HEK293 (cell line): ENCODE data around the gene NAPA.
A peak's percentile ranks its signal among the peaks of the same experiment; 100 is the strongest.

ENCODE experiments used
- CTCF ChIA-PET: fragments of 350-600 bp; formaldehyde crosslinking; extraction: SDS; loops from one replicate; lab custom pipeline; 2021; ENCODE audit warnings: antibody characterized with exemption; lab: Yijun Ruan, JAX
- POLR2A ChIA-PET: fragments of 300-600 bp; formaldehyde crosslinking; extraction: SDS; loops from one replicate; lab custom pipeline; 2020; ENCODE audit warnings: antibody characterized with exemption, inconsistent platforms; lab: Yijun Ruan, JAX
- H3K27ac ChIP-seq: fragments of 200-500 bp; sonication (Bioruptor generic); 2 replicates; pipeline ENCODE4 v1.5.1; 2014; ENCODE audit warnings: low read depth, low read length, control low read depth, inconsistent platforms; ENCODE audit errors: extremely low read depth
- H3K36me3 ChIP-seq, 2 experiments: fragments of 200-500 bp in 1 of 2; sonication (Bioruptor generic) in 1 of 2; 1 replicate in 1 of 2; 2 replicates in 1 of 2; pipeline ENCODE4 v1.5.1; 2014 to 2017; ENCODE audit warnings: inconsistent platforms in 2 of 2, low read length in 2 of 2; ENCODE audit not compliant: control insufficient read depth in 2 of 2, insufficient read depth in 1 of 2
- H3K4me1 ChIP-seq: fragments of 200-500 bp; sonication (Bioruptor generic); 2 replicates; pipeline ENCODE4 v1.5.1; 2014; ENCODE audit warnings: mild to moderate bottlenecking, low read length, inconsistent platforms; ENCODE audit not compliant: control insufficient read depth, insufficient read depth
- H3K4me3 ChIP-seq: 2 replicates; pipeline ENCODE4 v1.5.1; 2011; ENCODE audit warnings: low read depth, mild to moderate bottlenecking, control low read depth, low read length, moderate library complexity
- H3K9me3 ChIP-seq: fragments of 200-500 bp; sonication (Bioruptor generic); 2 replicates; pipeline ENCODE4 v1.5.1; 2014; ENCODE audit warnings: low read depth, low read length, inconsistent platforms; ENCODE audit not compliant: control insufficient read depth, insufficient read depth
- GLI4 ChIP-seq: fragments of 450-650 bp; formaldehyde crosslinking; IDR thresholded peaks from 2 replicates; pipeline ENCODE4 v1.5.1; 2016; ENCODE audit warnings: missing biosample characterization, missing genetic modification characterization
- KLF7 ChIP-seq: fragments of 450-650 bp; formaldehyde crosslinking; IDR thresholded peaks from 2 replicates; pipeline ENCODE4 v1.5.1; 2016; ENCODE audit warnings: missing biosample characterization, missing genetic modification characterization, borderline replicate concordance
- KLF9 ChIP-seq: fragments of 450-650 bp; formaldehyde crosslinking; IDR thresholded peaks from 2 replicates; pipeline ENCODE4 v1.5.1; 2016; ENCODE audit warnings: missing biosample characterization, missing genetic modification characterization, low read depth
- TRIM28 ChIP-seq: IDR thresholded peaks from 2 replicates; pipeline ENCODE4 v1.6.1; 2011; ENCODE audit warnings: low read length, control low read depth, borderline replicate concordance
- YY1 ChIP-seq: fragments of 450-650 bp; formaldehyde crosslinking; IDR thresholded peaks from 2 replicates; pipeline ENCODE4 v1.5.1; 2018; ENCODE audit warnings: missing biosample characterization, missing genetic modification characterization
- ZNF248 ChIP-seq: fragments of 450-650 bp; formaldehyde crosslinking; IDR thresholded peaks from 2 replicates; pipeline ENCODE4 v1.5.1; 2017; ENCODE audit warnings: missing biosample characterization, missing genetic modification characterization
- ZNF37A ChIP-seq: fragments of 450-650 bp; IDR thresholded peaks from 2 replicates; pipeline ENCODE4 v1.5.1; 2018; ENCODE audit warnings: missing biosample characterization, missing genetic modification characterization
- ZNF521 ChIP-seq: fragments of 450-650 bp; formaldehyde crosslinking; IDR thresholded peaks from 2 replicates; pipeline ENCODE4 v1.5.1; 2017; ENCODE audit warnings: missing biosample characterization, mild to moderate bottlenecking, missing genetic modification characterization
- ZNF530 ChIP-seq: fragments of 450-650 bp; formaldehyde crosslinking; IDR thresholded peaks from 2 replicates; pipeline ENCODE4 v1.5.1; 2016; ENCODE audit warnings: low read depth, missing biosample characterization, missing genetic modification characterization
- ZNF549 ChIP-seq: fragments of 450-650 bp; IDR thresholded peaks from 2 replicates; pipeline ENCODE4 v1.5.1; 2018; ENCODE audit warnings: missing biosample characterization, missing genetic modification characterization, mild to moderate bottlenecking, inconsistent platforms, moderate library complexity
- ZNF658 ChIP-seq: fragments of 450-650 bp; formaldehyde crosslinking; IDR thresholded peaks from 2 replicates; pipeline ENCODE4; 2016; ENCODE audit warnings: missing biosample characterization, missing genetic modification characterization
- ZSCAN30 ChIP-seq: fragments of 450-650 bp; IDR thresholded peaks from 2 replicates; pipeline ENCODE4 v1.5.1; 2018; ENCODE audit warnings: missing biosample characterization, mild to moderate bottlenecking, missing genetic modification characterization, moderate library complexity
- TF ChIP-seq, protein P1 (sequence below): fragments of 450-650 bp; formaldehyde crosslinking; IDR thresholded peaks from 2 replicates; pipeline ENCODE4 v1.5.1; 2016; ENCODE audit warnings: missing biosample characterization, missing genetic modification characterization
- TF ChIP-seq, protein P2 (sequence below): fragments of 450-650 bp; formaldehyde crosslinking; IDR thresholded peaks from 2 replicates; pipeline ENCODE4 v1.5.1; 2016; ENCODE audit warnings: missing biosample characterization, missing genetic modification characterization
- TF ChIP-seq, protein P3 (sequence below): fragments of 450-650 bp; formaldehyde crosslinking; IDR thresholded peaks from 2 replicates; pipeline ENCODE4 v1.5.1; 2017; ENCODE audit warnings: missing biosample characterization, missing genetic modification characterization
- TF ChIP-seq, protein P4 (sequence below): fragments of 450-650 bp; formaldehyde crosslinking; IDR thresholded peaks from 2 replicates; pipeline ENCODE4 v1.5.1; 2017; ENCODE audit warnings: missing biosample characterization, missing genetic modification characterization

The NAPA gene

DNA sequence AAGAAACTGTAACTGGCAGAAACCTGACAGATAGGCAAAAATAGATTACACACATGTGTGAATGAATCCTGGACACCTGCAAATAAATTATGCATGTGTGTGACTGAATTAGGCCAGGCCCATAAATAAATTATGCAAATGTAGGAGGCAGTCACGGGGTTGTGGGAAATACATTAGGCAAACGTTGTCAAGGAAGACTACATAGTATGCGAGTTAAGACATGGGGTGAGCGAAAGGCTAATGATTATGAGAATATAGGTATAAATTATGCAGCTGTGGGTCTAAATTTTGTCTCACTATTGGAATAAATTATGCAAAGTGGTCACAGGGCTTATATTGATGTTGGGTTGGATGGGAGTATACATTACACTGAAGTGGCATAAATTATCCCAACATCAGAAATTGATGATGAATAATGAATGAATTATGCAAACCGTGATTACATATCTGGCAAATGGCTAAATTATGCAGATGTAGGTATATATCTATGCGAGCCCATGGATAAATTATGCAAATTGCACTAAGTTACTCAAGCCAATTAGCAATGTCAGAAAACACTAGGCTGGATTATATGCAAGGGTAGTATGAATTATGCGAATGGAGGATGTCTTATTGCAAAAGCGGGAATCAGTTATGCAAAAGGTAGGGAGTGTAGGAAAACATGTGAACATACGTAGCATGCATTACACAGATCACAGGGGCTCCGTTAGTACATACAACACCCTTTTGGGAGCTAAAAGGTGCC lies 50.0 kb downstream of the NAPA start:
- POLR2A ChIA-PET = interaction anchor here (0.6 kb wide), 1 partner anchor 203 kb away, joined by 5 read pairs; no protein-coding TSS in a partner anchor
- Histone ChIP-seq H3K27ac (no peak overlapping the region), H3K4me1 (no peaks in the 10 kb centered on the region)
- TF ChIP-seq ZNF530 (tag by site-specific recombination) (no peak), ZNF248 (no peak), ZSCAN30 (no peak)
- TF ChIP-seq, all 188 proteins: peak for 0
- Histone ChIP-seq H3K9me3 (no peaks in the 10 kb centered on the region), H3K4me3 (no peak overlapping the region), H3K36me3 (no peaks in the 10 kb centered on the region)
- CTCF ChIA-PET = interaction anchor here (0.6 to 1.0 kb wide), 2 partner anchors 19 to 29 kb away, joined by 3 to 5 read pairs; partner anchors contain the start of gene KPTN

DNA sequence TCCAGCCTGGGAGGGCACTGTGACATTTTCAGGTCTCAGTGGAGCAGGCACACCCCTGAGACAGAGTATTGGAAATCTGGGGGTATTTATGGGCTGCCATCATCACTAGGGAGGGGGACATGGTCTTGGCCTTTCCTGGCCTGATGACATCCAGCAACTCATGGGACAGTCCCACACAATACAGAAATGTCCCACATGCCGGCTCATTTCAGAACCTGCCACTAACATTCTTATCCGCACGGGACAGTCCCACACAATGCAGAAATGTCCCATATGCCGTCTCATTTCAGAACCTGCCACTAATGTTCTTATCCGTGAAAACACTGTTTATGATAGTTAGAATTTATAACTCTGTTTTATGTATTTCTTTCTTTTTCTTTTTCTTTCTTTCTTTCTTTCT lies 53.0 kb downstream of the NAPA start:
- ChIA-PET POLR2A (no interaction called here), CTCF (interaction anchor here (1.2 kb wide), 1 partner anchor 113 kb away, joined by 3 read pairs; the partner anchor contains the start of gene DHX34)
- Histone ChIP-seq H3K4me3 (no peak overlapping the region), H3K36me3 (no peaks in the 10 kb centered on the region), H3K4me1 (no peaks in the 10 kb centered on the region), H3K27ac (no peak overlapping the region), H3K9me3 (no peaks in the 10 kb centered on the region)
- TF ChIP-seq ZNF37A (tag by site-specific recombination) (no peak), ZNF521 (no peak), TRIM28 (no peak), YY1 (tag by site-specific recombination) (no peak), ZNF549 (tag by site-specific recombination) (no peak)
- TF ChIP-seq, protein P1, sequence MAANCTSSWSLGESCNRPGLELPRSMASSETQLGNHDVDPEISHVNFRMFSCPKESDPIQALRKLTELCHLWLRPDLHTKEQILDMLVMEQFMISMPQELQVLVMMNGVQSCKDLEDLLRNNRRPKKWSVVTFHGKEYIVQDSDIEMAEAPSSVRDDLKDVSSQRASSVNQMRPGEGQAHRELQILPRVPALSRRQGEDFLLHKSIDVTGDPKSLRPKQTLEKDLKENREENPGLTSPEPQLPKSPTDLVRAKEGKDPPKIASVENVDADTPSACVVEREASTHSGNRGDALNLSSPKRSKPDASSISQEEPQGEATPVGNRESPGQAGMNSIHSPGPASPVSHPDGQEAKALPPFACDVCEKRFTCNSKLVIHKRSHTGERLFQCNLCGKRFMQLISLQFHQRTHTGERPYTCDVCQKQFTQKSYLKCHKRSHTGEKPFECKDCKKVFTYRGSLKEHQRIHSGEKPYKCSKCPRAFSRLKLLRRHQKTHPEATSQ (tag by site-specific recombination) = no peak
- TF ChIP-seq, protein P2, sequence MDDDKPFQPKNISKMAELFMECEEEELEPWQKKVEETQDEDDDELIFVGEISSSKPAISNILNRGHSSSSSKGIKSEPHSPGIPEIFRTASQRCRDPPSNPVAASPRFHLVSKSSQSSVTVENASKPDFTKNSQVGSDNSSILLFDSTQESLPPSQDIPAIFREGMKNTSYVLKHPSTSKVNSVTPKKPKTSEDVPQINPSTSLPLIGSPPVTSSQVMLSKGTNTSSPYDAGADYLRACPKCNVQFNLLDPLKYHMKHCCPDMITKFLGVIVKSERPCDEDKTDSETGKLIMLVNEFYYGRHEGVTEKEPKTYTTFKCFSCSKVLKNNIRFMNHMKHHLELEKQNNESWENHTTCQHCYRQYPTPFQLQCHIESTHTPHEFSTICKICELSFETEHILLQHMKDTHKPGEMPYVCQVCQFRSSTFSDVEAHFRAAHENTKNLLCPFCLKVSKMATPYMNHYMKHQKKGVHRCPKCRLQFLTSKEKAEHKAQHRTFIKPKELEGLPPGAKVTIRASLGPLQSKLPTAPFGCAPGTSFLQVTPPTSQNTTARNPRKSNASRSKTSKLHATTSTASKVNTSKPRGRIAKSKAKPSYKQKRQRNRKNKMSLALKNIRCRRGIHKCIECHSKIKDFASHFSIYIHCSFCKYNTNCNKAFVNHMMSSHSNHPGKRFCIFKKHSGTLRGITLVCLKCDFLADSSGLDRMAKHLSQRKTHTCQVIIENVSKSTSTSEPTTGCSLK (tag by site-specific recombination) = no peak

DNA sequence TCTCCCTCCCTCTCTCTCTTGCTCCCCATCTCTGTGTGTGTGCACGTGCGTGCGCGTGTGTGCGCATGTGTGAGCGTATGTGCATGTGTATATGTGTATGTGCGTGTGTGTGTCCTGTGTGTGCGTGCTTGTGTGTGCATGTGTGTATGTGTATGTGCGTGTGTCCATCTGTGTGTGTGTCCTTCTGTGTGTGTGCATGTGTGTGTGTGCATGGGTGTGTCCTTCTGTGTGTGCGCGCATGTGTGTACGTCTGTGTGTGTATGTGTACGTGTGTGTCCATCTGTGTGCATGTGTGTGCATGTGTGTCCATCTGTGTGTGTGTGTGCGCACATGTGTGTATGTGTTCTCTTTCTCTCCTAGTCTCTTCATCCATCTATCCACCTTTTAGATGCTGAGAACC lies 55.4 kb downstream of the NAPA start:
- no peak overlapping the region for H3K4me3 ChIP-seq
- TF ChIP-seq, protein P3, sequence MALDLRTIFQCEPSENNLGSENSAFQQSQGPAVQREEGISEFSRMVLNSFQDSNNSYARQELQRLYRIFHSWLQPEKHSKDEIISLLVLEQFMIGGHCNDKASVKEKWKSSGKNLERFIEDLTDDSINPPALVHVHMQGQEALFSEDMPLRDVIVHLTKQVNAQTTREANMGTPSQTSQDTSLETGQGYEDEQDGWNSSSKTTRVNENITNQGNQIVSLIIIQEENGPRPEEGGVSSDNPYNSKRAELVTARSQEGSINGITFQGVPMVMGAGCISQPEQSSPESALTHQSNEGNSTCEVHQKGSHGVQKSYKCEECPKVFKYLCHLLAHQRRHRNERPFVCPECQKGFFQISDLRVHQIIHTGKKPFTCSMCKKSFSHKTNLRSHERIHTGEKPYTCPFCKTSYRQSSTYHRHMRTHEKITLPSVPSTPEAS = peak; percentile 100
- TF ChIP-seq KLF7 (no peak), GLI4 (peak; percentile 68; the same call in 1 of the 2 replicates), KLF9 (tag by site-specific recombination) (0 out of 2 replicates have a peak, but pooled peaks have one; percentile 19), ZNF658 (tag by site-specific recombination) (peak; percentile 30; the same call in 1 of the 2 replicates)
- TF ChIP-seq, protein P4, sequence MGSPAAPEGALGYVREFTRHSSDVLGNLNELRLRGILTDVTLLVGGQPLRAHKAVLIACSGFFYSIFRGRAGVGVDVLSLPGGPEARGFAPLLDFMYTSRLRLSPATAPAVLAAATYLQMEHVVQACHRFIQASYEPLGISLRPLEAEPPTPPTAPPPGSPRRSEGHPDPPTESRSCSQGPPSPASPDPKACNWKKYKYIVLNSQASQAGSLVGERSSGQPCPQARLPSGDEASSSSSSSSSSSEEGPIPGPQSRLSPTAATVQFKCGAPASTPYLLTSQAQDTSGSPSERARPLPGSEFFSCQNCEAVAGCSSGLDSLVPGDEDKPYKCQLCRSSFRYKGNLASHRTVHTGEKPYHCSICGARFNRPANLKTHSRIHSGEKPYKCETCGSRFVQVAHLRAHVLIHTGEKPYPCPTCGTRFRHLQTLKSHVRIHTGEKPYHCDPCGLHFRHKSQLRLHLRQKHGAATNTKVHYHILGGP (tag by site-specific recombination) = peak; percentile 23; the same call in 1 of the 2 replicates
- H3K4me1 ChIP-seq = no peaks in the 10 kb centered on the region
- H3K36me3 ChIP-seq = no peaks in the 10 kb centered on the region
- no peak overlapping the region for H3K27ac ChIP-seq
- H3K9me3 ChIP-seq = no peaks in the 10 kb centered on the region
- POLR2A ChIA-PET = no interaction called here
- CTCF ChIA-PET = interaction anchor here (0.7 to 1.1 kb wide), 2 partner anchors 184 to 250 kb away, joined by 3 to 4 read pairs; no protein-coding TSS in a partner anchor
